Measurements from ENCODE around the gene FAM107B. TPM values are rescaled to one million over a fixed set of nuclear protein-coding genes. Genes with fewer than 3 reads are reported as not detected.

The FAM107B gene
- total RNA-seq, 1 experiment from 2014 or later: 24.5 TPM

- Histone ChIP-seq H3K56ac (ENCODE audit: insufficient read length, low read depth, low read length) (no peak overlapping the region), H3K4ac (ENCODE audit: low read depth, low read length) (no peak overlapping the region), H3K4me2 (ENCODE audit: insufficient read depth, insufficient read length, low read length) (no peak overlapping the region), H3K18ac (ENCODE audit: insufficient read length, low read depth, low read length) (no peak overlapping the region), H2BK12ac (ENCODE audit: insufficient read length, low read depth, low read length) (no peak overlapping the region), H2AK5ac (ENCODE audit: insufficient read length, low read length) (no peak overlapping the region), H3K27ac (ENCODE audit: insufficient read length, low read depth, low read length) (no peak overlapping the region), H3K79me1 (ENCODE audit: insufficient read depth, low read depth, low read length, poor library complexity, severe bottlenecking) (no peaks in the 10 kb centered on the region), H2BK120ac (ENCODE audit: low read depth, low read length, poor library complexity, severe bottlenecking) (no peak overlapping the region), H3K23ac (ENCODE audit: insufficient read length, low read depth, low read length) (no peak overlapping the region), H3K23me2 (ENCODE audit: insufficient read length, low read depth, low read length, poor library complexity, severe bottlenecking) (no peaks in the 10 kb centered on the region), H3K9me3 (ENCODE audit: control insufficient read depth, low read depth, low read length) (no peaks in the 10 kb centered on the region), H2BK5ac (ENCODE audit: insufficient read length, low read length) (no peak overlapping the region), H3T11ph (ENCODE audit: low read length) (no peak overlapping the region), H3K27me3 (ENCODE audit: insufficient read depth, low read length) (no peaks in the 10 kb centered on the region), H3K4me1 (ENCODE audit: insufficient read depth, low read length) (no peaks in the 10 kb centered on the region), H2BK20ac (ENCODE audit: low read depth, low read length, poor library complexity, severe bottlenecking) (no peak overlapping the region), H3K79me2 (ENCODE audit: insufficient read depth, low read length) (peaks cover 4% of the 10 kb centered on the region; the same call in 1 of the 2 replicates), H2BK15ac (ENCODE audit: low read depth, low read length) (no peak overlapping the region), H4K5ac (ENCODE audit: insufficient read length, low read depth, low read length) (no peak overlapping the region), H4K20me1 (ENCODE audit: control insufficient read depth, insufficient read depth, insufficient read length) (no peaks in the 10 kb centered on the region), H4K91ac (ENCODE audit: insufficient read length, low read depth, low read length) (no peak overlapping the region), H4K8ac (replicated peaks; ENCODE audit: insufficient read length, low read depth, low read length) (no peak overlapping the region), H2AFZ (ENCODE audit: low read length) (no peak overlapping the region), H3K14ac (ENCODE audit: insufficient read depth, low read length) (no peak overlapping the region; the same call in 1 of the 2 replicates), H3K9ac (ENCODE audit: extremely low read depth, insufficient read length, low read length) (no peak overlapping the region)
- Mint-ChIP-seq H3K36me3 (ENCODE audit: insufficient read depth in 1 of 3, low read depth in 3 of 3) (peaks cover 2 to 9% (median 4%) of the 10 kb centered on the region in 3 experiments; a peak in 4 of 7 replicates), H3K27me3 (ENCODE audit: low read depth) (no peaks in the 10 kb centered on the region), H3K9me3 (no peaks in the 10 kb centered on the region), H3K27ac (peak overlapping the region in 2 of 3 experiments; percentile 48 to 91; a peak in 3 of 7 replicates), H3K4me3 (no peak overlapping the region), H3K4me1 (peaks cover 13% of the 10 kb centered on the region in 2 experiments; a peak in 3 of 4 replicates)
- TF ChIP-seq CTCF (conservative IDR thresholded peaks at IDR 0.05): no peak
- no CpG with 5 or more reads among the region's 16 CpGs for WGBS (ENCODE audit: extremely low coverage, insufficient read length, low lambda C conversion rate)
- DNase-seq: no peak
Measured at GRCh38 chr10:14533295-14533694, 241.4 kb downstream of the FAM107B start.

Data from H9 (cell line).